Islet precursor cell (in vitro differentiated cells): ENCODE results near the gene UNC5A.

Experiments used
- DNase-seq: peaks from one replicate; pipeline ENCODE4 v3.0.0-alpha.2; 2018

The UNC5A gene

GRCh38 chr5:176822041-176822792, 11.9 kb downstream of the UNC5A start:
- peak; percentile 77 for DNase-seq

GRCh38 chr5:176822793-176823481, 12.6 kb downstream of the UNC5A start:
- no peak for DNase-seq

GRCh38 chr5:176823869-176824412, 13.6 kb downstream of the UNC5A start:
- peak; percentile 52 for DNase-seq

- DNase-seq, result peak; percentile 47
These were observed 14.2 kb downstream of the UNC5A start for GRCh38 chr5:176824604-176825003.

- DNase-seq, result no peak
These were observed 14.9 kb downstream of the UNC5A start for GRCh38 chr5:176825234-176825633.

GRCh38 chr5:176825957-176826356, 15.6 kb downstream of the UNC5A start:
- DNase-seq, result no peak

- DNase-seq, result no peak
These were observed 17.5 kb downstream of the UNC5A start for GRCh38 chr5:176827736-176828414.

- no peak for DNase-seq
These were observed 19.0 kb downstream of the UNC5A start for GRCh38 chr5:176829320-176829719.

- no peak for DNase-seq
These were observed 20.1 kb downstream of the UNC5A start for GRCh38 chr5:176830422-176830994.

GRCh38 chr5:176830995-176831423, 20.6 kb downstream of the UNC5A start:
- no peak for DNase-seq

- no peak for DNase-seq
These were observed 21.1 kb downstream of the UNC5A start for GRCh38 chr5:176831425-176831824.

- no peak for DNase-seq
These were observed 21.8 kb downstream of the UNC5A start for GRCh38 chr5:176832162-176832561.

- DNase-seq, result no peak
These were observed 22.9 kb downstream of the UNC5A start for GRCh38 chr5:176833286-176833685.

GRCh38 chr5:176835918-176836317, 25.6 kb downstream of the UNC5A start:
- no peak for DNase-seq

GRCh38 chr5:176836811-176837706, 26.7 kb downstream of the UNC5A start:
- DNase-seq, result no peak

GRCh38 chr5:176837707-176838115, 27.4 kb downstream of the UNC5A start:
- DNase-seq, result peak; percentile 96

GRCh38 chr5:176843673-176844072, 33.3 kb downstream of the UNC5A start:
- no peak for DNase-seq

GRCh38 chr5:176844281-176844680, 33.9 kb downstream of the UNC5A start:
- no peak for DNase-seq

- DNase-seq, result no peak
These were observed 34.5 kb downstream of the UNC5A start for GRCh38 chr5:176844706-176845391.

GRCh38 chr5:176845392-176845713, 35.0 kb downstream of the UNC5A start:
- DNase-seq, result no peak

GRCh38 chr5:176846335-176847140, 36.2 kb downstream of the UNC5A start:
- no peak for DNase-seq
